Epithelial cell of proximal tubule (primary cell): ENCODE results near the gene ZNF697. TPM values are rescaled to one million over a fixed set of nuclear protein-coding genes. Genes with fewer than 3 reads are reported as not detected.

ENCODE experiments used
- DNase-seq: peaks from one replicate; pipeline ENCODE4 v3.0.0-alpha.2; 2011; ENCODE audit warnings: low read depth
- H3K4me3 ChIP-seq: 2 replicates; pipeline ENCODE4 v1.5.1; 2011; ENCODE audit warnings: low read depth, mild to moderate bottlenecking, low read length
- total RNA-seq: library from RNA; depleted of rRNA; stranded (reverse); fragments of >200 nt; gene quantifications from 2 replicates; pipeline ENCODE4 v1.2.3, GENCODE V29; 2015
- TF ChIP-seq, protein P1 (sequence below): conservative IDR thresholded peaks from 2 replicates; pipeline ENCODE4 v1.5.1; 2012; ENCODE audit warnings: low read depth, mild to moderate bottlenecking, low read length

Gene ZNF697
- total RNA-seq, 1 donor from 2014 or later: 6.8 TPM

GRCh38 chr1:119664067-119664466, 16.0 kb upstream of the ZNF697 start:
- no peak overlapping the region for H3K4me3 ChIP-seq
- DNase-seq: no peak
- TF ChIP-seq, protein P1, sequence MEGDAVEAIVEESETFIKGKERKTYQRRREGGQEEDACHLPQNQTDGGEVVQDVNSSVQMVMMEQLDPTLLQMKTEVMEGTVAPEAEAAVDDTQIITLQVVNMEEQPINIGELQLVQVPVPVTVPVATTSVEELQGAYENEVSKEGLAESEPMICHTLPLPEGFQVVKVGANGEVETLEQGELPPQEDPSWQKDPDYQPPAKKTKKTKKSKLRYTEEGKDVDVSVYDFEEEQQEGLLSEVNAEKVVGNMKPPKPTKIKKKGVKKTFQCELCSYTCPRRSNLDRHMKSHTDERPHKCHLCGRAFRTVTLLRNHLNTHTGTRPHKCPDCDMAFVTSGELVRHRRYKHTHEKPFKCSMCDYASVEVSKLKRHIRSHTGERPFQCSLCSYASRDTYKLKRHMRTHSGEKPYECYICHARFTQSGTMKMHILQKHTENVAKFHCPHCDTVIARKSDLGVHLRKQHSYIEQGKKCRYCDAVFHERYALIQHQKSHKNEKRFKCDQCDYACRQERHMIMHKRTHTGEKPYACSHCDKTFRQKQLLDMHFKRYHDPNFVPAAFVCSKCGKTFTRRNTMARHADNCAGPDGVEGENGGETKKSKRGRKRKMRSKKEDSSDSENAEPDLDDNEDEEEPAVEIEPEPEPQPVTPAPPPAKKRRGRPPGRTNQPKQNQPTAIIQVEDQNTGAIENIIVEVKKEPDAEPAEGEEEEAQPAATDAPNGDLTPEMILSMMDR: no peak

GRCh38 chr1:119662034-119662437, 14.0 kb upstream of the ZNF697 start:
- no peak for DNase-seq
- TF ChIP-seq, protein P1: no peak
- H3K4me3 ChIP-seq: no peak overlapping the region

GRCh38 chr1:119660253-119661083, 12.4 kb upstream of the ZNF697 start:
- TF ChIP-seq, protein P1: no peak
- no peak for DNase-seq
- no peak overlapping the region for H3K4me3 ChIP-seq

- TF ChIP-seq, protein P1: no peak
- H3K4me3 ChIP-seq: no peak overlapping the region
- no peak for DNase-seq
Observed at GRCh38 chr1:119659628-119660027, 11.6 kb upstream of the ZNF697 start.

DNA sequence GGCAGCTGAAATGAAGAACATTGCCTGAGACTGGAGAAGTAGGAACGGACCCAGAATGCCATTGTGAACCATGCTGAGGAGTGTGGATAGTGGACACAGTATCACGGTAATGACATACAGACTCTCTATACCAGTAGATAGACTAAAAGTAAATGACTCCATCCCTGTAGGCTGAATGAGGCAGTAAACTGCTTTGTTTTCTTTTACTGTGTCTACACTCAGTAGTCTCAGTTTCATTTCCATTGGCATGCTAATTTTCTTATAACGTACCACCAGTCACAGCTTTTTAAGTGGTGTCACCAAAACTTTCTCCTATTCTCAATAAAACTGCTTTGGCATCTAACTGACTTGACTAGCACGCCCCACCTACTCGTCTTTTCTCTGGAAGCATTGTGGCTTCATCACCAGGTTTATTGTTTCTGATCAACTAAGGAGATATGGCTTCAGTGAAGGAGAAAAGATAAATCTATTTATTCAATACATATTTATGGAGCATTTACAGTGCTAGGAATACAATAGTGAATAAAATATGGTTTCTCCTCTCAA, 8.4 kb upstream of the ZNF697 start:
- DNase-seq: no peak
- TF ChIP-seq, protein P1: no peak
- H3K4me3 ChIP-seq: no peak overlapping the region

GRCh38 chr1:119655154-119655553, 7.1 kb upstream of the ZNF697 start:
- H3K4me3 ChIP-seq: no peak overlapping the region
- TF ChIP-seq, protein P1: no peak
- DNase-seq: no peak

- no peak overlapping the region for H3K4me3 ChIP-seq
- no peak for DNase-seq
- TF ChIP-seq, protein P1: no peak
Observed at GRCh38 chr1:119653839-119654170, 5.7 kb upstream of the ZNF697 start.
